NCI-H446 (cell line): ENCODE measurements around the gene PRR13.
"Not testable (repeated sequence)": the region's sequence is repeated elsewhere in the genome, so short reads cannot be mapped to it uniquely, and the experiment has no call there.

Experiments
- DNase-seq, 2 experiments: peaks; one replicate each; lab custom pipeline; 2025; lab: John Stamatoyannopoulos, UW

The PRR13 gene

GRCh38 chr12:53439582-53439981 lies 2.0 kb upstream of the PRR13 start:
- not testable (repeated sequence) for DNase-seq

- DNase-seq = no peak
These were observed 2.4 kb downstream of the PRR13 start for GRCh38 chr12:53443955-53444354.

GRCh38 chr12:53444593-53445325 lies 3.2 kb downstream of the PRR13 start:
- not testable (repeated sequence) for DNase-seq

GRCh38 chr12:53450936-53451335 lies 9.4 kb downstream of the PRR13 start:
- no peak for DNase-seq

- DNase-seq = peak; percentile 97 to 99
These were observed 10.2 kb downstream of the PRR13 start, which contains the start of gene PCBP2 for GRCh38 chr12:53451661-53452158. PCBP2 (plus strand) TSS chr12:53452102; CDS start chr12:53454801, 2,699 bp downstream.

- peak; percentile 68 to 77 for DNase-seq
These were observed 10.9 kb downstream of the PRR13 start for GRCh38 chr12:53452159-53453077.

GRCh38 chr12:53453953-53454640 lies 12.6 kb downstream of the PRR13 start:
- no peak for DNase-seq

GRCh38 chr12:53454707-53455106 lies 13.2 kb downstream of the PRR13 start:
- no peak for DNase-seq

- DNase-seq = no peak
These were observed 15.3 kb downstream of the PRR13 start for GRCh38 chr12:53456654-53457366.

- DNase-seq = no peak
These were observed 17.6 kb downstream of the PRR13 start for GRCh38 chr12:53459097-53459496.

GRCh38 chr12:53461059-53461458 lies 19.5 kb downstream of the PRR13 start:
- no peak for DNase-seq

GRCh38 chr12:53461591-53461990 lies 20.1 kb downstream of the PRR13 start:
- no peak for DNase-seq

GRCh38 chr12:53462935-53463334 lies 21.4 kb downstream of the PRR13 start:
- DNase-seq = no peak

GRCh38 chr12:53463802-53464560 lies 22.4 kb downstream of the PRR13 start:
- DNase-seq = no peak

- DNase-seq = no peak
These were observed 23.3 kb downstream of the PRR13 start for GRCh38 chr12:53464685-53465418.

- DNase-seq = no peak
These were observed 24.1 kb downstream of the PRR13 start for GRCh38 chr12:53465679-53466078.

GRCh38 chr12:53466640-53467039 lies 25.1 kb downstream of the PRR13 start:
- no peak for DNase-seq

- DNase-seq = no peak
These were observed 25.5 kb downstream of the PRR13 start for GRCh38 chr12:53467082-53467481.

GRCh38 chr12:53467880-53468279 lies 26.3 kb downstream of the PRR13 start:
- DNase-seq = no peak

GRCh38 chr12:53468282-53468681 lies 26.7 kb downstream of the PRR13 start:
- DNase-seq = no peak
